HG02642 (cell line): ENCODE data around the gene TMEM131.
A peak's percentile ranks its signal among the peaks of the same experiment; 100 is the strongest.
"Not testable (repeated sequence)": the region's sequence is repeated elsewhere in the genome, so short reads cannot be mapped to it uniquely, and the experiment has no call there.

Experiments
- ATAC-seq: cut with Tn5 transposase; IDR thresholded peaks from one replicate; pipeline ENCODE4 v1.9.1; 2021; ENCODE audit warnings: mild to moderate bottlenecking; ENCODE audit not compliant: unreplicated experiment, poor library complexity

TMEM131 gene, protein sequence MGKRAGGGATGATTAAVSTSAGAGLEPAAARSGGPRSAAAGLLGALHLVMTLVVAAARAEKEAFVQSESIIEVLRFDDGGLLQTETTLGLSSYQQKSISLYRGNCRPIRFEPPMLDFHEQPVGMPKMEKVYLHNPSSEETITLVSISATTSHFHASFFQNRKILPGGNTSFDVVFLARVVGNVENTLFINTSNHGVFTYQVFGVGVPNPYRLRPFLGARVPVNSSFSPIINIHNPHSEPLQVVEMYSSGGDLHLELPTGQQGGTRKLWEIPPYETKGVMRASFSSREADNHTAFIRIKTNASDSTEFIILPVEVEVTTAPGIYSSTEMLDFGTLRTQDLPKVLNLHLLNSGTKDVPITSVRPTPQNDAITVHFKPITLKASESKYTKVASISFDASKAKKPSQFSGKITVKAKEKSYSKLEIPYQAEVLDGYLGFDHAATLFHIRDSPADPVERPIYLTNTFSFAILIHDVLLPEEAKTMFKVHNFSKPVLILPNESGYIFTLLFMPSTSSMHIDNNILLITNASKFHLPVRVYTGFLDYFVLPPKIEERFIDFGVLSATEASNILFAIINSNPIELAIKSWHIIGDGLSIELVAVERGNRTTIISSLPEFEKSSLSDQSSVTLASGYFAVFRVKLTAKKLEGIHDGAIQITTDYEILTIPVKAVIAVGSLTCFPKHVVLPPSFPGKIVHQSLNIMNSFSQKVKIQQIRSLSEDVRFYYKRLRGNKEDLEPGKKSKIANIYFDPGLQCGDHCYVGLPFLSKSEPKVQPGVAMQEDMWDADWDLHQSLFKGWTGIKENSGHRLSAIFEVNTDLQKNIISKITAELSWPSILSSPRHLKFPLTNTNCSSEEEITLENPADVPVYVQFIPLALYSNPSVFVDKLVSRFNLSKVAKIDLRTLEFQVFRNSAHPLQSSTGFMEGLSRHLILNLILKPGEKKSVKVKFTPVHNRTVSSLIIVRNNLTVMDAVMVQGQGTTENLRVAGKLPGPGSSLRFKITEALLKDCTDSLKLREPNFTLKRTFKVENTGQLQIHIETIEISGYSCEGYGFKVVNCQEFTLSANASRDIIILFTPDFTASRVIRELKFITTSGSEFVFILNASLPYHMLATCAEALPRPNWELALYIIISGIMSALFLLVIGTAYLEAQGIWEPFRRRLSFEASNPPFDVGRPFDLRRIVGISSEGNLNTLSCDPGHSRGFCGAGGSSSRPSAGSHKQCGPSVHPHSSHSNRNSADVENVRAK (N-terminal part only)

DNA sequence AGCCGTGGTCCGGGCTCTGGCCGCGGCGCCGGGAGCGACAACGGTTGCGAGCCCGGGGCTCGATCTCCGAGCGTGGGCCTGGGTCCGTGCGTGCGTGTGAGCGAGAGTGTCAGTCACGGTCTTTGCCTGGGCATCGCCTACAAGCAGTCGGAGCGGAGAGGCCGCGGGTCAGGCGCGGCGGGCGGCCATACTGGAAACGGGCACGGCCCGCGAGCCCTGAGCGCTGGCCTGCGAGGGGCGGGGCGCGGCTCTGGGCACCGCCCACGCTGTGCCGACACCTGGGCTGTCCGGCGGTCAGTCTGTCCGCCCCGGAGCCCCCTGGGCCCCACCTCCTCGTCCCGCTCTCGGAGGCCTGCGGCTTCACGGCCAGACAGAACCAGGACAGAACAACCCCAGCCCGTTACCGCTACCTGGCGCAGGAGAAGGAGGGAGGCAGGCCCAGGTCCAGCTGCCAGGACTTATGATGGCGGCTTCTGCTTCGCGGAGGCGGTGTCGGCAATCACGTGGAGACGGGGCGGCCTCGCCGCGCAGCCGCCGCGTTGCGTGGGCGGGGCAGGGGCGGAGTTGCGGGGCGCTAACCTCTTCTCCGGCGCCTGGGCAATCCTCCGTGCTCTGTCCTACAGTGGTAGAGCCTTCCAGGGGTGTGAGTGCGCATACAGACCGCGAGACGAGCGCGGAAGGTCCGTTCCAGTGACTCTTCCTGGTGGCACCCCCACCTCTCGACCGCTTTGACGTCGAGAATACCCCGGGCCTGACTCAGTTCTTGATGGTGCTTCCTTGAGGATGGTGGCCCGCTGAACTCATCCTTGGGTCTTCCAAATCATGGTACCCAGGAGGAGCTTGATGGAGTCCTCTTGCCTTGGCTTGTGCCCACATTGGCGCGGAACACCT, at the start of gene TMEM131:
TSS of gene TMEM131 (minus strand) at position 215 of the 891 bp plus-strand sequence. CDS start 286 bp downstream, outside the sequence.
- peak; percentile 82 for ATAC-seq

DNA sequence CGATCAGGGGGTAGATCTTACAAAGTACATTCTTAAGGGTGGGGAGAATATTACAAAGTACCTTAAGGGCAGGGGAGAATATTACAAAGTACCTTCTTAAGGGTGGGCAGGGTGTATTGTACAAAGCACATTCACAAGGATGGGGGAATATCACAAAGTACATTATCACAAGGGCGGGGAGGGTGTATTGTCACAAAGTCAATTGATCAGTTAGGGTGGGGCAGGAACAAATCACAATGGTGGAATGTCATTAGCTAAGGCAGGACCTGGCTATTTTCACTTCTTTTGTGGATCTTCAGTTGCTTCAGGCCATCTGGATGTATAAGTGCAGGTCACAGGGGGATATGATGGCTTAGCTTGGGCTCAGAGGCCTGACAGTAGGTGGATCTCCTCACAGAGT, 49.0 kb upstream of the TMEM131 start:
- ATAC-seq = not testable (repeated sequence)

DNA sequence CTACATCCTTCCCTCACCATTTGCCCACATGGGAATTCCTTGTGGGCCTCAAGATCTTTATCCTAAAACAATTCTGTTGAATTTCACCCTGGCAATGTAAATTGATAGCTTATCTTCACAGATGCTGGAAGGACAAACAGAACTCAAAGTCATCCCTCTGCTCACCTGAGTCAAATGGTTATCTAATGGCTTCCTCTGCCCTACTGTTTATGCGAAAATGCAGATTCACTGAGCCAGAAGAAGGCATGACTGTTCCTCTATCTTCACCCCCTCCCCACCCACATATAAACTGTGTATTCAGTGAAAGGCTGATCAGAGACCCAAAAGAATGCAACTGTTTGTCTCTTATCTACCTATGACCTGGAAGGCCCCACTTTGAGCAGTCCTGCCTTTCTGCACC, 47.4 kb upstream of the TMEM131 start:
- ATAC-seq = no peak

DNA sequence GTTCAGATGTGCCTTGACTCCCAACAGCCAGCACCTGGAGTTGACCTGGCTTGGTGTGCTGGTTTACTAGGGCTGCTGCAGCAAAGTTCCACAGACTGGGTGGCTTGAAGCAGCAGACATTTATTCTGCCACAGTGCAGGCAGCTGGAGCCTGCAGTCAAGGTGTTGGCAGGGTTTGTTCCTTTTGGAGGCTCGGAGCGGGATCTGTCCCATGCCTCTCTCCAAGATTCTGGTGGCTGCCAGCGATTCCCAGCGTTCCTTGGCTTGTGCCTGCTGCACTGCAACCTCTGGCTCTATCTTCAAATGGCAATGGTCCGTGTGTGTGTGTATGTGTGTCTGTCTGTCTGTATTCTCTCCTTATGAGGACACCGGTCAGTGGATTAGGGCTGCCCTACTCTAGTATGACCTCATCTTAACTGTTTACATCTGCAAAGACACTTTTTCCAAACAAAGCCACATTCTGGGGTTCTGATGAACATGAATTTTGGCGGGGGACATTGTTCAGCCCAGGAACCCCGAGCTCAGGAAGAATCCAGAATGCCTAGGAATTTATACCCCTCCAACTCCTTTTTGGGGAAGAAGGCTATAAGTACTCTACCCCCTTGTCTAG, 44.7 kb upstream of the TMEM131 start:
- no peak for ATAC-seq

DNA sequence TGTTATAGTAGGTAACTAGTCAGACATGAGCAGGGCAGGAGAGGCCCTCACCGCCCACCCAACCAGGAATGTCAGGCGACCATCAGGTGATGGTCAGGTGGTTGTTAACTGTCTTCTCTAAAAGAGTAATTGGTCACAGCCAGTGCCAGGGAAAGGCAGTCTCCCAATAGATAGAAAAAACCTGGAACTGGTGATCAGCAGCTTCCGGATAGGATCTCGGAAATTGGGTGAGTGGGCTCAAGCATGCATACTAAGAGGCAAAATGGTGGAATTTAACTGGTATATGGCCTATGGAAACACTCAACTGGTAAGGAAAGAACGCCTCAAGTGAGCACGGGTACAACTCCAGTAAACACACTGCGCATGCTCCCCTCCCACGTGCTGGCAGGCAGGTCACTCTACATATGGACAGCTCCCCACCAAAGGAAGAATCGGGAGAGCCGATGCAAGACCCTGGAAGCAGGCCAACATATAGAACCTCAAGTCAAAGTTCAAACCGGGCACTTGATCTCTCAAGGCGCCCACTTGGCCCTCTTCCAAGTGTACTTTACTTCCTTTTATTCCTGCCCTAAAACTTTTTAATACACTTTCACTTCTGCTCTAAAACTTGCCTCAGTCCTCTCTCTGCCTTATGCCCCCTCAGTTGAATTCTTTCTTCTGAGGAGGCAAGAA, 43.5 kb upstream of the TMEM131 start:
- ATAC-seq = no peak

DNA sequence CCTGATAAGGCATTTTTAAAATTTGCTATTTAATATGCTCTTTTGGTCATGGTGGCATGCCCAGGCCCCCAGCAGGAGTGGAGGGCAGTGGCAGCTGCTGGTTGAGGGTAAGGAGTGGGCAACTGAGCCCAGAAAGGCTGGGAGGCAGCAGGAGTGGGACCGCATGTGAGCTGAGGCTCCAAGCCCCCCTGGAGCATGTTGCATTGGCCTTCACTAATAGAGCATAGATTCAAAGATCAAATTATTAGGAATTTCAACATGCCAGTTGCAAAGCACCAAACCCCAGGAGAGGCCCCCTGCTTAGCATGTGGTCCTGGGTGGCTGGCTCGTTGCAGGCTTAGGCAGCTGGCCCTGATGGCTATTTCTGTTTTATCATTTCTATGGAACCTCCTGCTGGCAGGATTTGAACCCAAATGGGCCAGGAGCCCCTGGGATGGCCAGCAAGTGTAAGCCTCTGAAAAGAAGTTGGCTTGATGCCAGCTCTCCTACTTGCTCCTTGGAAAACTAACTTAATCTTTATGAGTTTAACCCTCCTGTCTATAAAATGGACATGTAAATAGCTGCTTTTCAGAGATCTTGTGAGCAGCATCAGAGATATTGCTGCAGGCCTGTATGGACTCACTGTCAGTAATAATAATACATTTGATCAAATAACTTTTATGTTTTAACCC, 42.1 kb upstream of the TMEM131 start:
- no peak for ATAC-seq

DNA sequence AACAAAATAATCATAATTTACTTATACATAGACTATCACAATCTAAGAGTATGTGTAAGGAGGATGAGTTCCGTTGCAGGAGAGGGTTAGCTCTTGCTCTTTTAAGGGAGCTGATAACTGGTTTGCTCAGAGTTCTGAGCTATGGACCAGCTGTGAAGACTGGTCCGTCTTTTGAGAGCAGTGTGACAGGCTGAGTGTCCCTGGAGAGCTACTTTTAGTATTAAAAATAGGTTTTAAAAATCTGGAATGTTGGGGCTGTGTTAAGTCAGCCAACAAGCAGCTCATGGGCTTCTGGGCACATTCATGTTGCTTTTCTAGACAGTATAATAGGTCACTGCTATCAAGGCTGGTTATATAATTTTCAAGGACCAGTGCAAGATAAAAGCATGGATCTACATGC, 41.5 kb upstream of the TMEM131 start:
- ATAC-seq = no peak

DNA sequence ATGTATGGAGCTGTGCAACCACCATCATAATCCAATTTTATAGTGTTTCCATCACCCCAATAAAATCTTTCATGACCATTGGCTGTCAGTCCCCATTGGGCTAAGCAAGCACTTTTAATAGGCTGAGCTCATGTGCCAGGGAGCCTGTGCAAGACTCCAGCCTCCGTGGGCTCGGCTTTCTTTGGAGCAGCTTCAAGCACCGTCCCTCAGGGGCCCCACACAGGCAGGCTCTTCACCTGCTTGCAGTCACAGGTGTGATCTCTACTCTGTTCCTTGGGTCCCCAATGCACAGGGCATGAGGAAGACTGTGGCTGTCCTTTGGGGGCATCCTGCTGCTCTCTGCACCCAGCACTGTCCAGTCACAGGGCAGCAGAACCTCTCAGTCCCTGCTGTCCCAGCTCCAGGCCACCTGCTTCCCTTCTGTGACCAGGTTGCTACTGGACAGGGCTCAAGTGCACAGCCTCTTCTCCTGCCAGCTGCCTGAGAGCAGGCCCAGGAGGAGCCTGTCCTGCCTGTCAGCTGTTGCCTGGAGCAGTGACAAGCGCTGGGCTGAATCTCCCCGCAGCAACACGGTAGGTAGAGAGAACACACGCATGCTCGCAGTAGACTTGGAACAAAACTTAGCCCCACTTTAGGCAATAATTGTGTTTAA, 40.7 kb upstream of the TMEM131 start:
- ATAC-seq = no peak

DNA sequence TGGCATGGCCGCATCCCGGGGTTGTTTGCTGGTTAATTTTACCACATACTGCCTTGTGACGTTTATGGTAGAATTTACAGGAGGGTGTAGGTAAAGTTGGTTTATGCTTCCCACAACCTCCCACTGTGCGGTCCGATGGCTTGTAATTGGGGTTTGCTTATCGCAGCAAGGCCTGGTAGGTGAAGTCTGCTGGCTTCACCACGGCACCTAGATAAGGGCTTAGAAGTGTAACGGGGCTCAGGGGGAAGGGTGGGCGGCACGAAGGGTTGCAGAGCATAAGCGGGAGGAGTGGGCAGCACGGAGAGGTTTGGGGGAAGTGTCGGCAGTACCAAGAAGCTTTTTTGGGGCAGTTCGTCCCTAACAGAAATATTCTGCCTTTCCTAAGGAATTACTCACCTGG, 39.0 kb upstream of the TMEM131 start:
- ATAC-seq = no peak

DNA sequence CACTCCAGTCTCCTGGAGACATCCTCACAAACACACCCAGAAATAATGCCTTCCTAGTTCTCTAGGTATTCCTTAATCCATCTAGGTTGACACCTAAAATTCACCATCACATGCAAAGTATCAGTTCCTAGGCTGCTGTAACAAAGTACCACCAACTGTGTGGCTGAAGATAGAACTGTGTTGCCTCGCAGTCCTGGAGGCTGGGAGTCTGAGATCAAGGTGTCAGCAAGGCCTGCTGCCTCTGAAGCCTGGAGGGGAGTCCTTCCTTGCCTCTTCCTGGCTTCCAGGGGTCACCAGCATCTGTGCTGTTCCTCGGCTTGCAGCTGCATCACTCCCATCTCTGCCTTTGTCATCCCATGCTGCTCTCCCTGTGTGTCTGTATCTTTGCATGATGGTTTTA, 36.3 kb upstream of the TMEM131 start:
- ATAC-seq = no peak

DNA sequence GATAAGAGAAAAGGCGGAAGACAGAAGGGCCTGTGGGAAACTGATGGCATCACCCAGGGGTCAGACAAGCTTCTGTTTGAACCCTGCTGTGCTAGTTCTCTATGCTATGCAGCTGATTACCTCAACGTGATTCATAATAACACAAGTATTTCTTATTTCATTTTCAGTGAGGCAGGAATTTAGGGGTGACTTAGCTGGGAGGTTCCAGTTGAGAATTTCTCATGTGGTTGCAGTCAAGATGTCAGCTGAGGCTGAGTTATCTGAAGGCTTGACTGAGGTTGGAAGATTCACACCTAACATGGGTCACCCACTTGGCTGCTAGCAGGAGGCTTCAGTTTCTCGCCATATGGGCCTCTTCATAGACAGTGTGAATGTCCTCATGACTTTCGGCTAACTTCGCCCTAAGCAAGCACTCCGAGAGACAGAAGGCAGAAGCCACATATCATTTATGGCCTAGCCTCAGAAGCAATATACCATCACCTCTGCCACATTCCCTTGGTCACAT, 34.0 kb upstream of the TMEM131 start:
- no peak for ATAC-seq

DNA sequence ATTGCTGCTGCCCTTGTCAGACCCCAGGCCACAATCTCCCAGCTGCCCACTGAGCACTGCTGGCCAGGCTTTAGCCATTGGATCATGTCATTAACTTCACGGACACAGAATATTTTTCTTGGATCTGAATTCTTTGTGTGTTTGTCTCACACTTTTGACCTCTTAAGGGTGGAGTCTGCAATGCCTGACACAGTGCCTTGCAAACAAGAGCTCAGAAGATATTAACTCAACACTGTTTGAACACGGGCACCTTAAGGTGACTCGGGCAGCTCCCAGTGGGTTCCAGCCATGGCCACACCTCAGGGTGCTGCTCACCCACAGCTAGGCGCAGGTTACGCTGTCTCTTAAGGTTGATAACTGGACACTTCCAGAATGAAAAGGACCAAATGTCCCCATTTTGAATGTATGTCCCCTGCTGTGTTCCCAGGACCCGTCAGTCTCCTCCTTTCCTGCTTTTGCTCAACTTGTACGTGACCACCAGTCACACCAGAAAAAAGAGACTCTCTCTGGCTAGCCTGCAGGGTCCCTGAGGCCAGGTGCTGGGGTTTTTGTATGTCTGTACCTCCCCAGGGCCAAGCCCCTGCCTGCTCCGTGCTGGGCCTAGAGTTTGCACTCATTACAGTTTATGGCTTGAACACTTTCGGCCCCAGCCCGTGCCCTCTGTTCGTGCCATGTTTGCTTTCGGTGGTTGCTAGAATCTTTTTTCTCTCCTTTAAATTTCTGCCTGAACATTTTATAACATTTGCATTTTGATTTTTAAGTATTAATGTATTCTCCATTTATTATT, 33.4 kb upstream of the TMEM131 start:
- ATAC-seq = no peak

DNA sequence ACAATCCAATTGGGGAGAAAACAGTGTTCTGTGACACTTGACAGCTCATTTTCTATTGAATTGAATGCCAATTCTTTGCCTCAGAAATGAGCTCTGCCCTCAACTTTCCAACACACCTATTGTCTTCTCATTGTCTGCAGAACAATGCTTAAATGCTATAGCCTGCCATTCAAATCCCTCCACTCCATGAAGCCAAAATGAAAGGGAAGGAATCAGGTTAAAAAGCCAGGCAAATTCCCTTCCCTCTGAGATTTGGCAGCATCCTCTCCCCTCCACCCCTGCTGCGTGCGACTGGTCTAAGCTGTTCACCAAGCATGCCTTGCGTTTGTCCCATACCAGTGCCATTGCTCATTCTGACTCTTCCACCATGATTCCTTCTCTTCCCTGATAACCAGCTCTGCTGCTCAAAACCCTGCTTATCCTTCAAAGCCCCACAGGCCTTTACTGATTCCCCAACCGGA, 32.4 kb upstream of the TMEM131 start:
- ATAC-seq = no peak

DNA sequence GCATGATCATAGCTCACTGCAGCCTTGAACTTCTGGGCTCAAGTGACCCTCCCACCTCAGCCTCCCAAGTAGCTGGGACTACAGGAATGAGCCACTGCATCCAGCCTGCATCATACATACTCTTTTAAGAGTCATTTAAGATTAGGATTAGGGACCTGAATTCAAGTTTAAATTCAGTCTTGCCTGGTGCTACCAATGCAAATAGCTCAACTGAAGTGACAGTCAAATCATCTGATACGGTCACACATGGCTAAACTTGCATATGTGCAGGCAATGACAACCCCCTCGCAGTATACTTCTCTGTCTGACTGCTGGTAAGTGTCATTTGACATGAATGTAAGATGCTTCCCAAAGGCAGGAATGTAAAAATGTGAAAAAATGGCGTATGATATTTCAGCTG, 31.8 kb upstream of the TMEM131 start:
- ATAC-seq = peak; percentile 57

DNA sequence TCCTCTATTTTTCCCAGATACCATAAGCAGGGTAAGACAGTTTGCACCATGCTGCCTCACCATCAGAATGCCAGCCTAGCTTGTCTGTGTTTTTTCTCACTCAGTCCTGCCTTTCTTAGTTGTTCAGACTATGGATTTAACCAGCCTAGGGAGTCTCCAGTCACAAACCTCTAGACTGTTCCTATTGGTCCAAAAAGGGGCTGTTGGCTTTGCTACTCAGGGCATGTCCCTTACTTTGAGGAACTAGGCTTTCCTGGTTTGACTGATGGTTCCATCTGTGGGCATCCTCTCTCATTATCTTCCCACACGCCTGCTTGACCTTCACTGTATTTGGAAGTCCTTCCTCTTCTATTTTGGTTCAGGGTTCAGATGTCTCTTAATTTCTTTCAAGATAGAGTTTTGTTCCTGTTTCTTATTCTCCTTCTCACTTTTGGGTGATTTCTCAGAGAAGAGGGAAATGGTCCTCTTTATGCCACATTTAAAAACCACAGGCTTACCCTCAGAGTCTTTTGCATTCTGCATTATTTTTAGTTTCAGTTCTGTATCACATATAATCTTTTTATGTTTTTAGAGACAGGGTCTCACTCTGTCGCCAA, 31.3 kb upstream of the TMEM131 start:
- peak; percentile 81 for ATAC-seq

DNA sequence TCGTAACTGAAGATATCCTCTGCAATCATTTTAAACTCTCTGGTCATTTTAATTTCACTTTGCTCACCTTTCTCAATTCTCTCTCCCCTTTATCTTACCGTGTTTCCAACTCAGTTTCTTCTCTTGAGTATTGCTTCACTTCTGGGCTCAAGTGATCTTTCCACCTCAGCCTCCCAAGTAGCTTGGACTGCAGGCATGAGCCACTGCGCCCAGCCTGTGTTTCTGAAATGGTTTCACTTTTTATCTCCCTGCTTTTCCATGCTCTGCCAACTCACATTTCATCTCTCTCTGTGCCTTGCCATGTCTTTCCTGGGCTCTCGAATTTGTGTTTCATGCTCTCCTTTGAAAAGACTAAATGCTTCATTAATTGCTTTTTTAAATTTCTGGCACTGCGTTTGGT, 30.5 kb upstream of the TMEM131 start:
- no peak for ATAC-seq
